ENCODE measurements around the gene ZCCHC9.

Gene ZCCHC9

GRCh38 chr5:81286059-81286617 is 15.2 kb upstream of the ZCCHC9 start:
- no peak for TF ChIP-seq REST (IDR thresholded peaks at IDR 0.05; ENCODE audit: insufficient read depth in 1 of 2, low read depth in 2 of 2, low read length in 2 of 2)
- TF ChIP-seq SIN3A (IDR thresholded peaks at IDR 0.05; ENCODE audit: borderline replicate concordance, insufficient read depth, low read length), result no peak
- TF ChIP-seq POLR2AphosphoS5 (IDR thresholded peaks at IDR 0.05; ENCODE audit: low read depth, low read length), result no peak
- no peak for TF ChIP-seq FOXP2 (optimal IDR thresholded peaks at IDR 0.05; ENCODE audit: borderline replicate concordance, extremely low read depth, extremely low read length, insufficient read depth)
- no peak for TF ChIP-seq TAF1 (IDR thresholded peaks at IDR 0.05; ENCODE audit: borderline replicate concordance, insufficient read depth, low read length)

GRCh38 chr5:81288021-81288433 is 13.4 kb upstream of the ZCCHC9 start:
- no peak for TF ChIP-seq REST (IDR thresholded peaks at IDR 0.05; ENCODE audit: insufficient read depth in 1 of 2, low read depth in 2 of 2, low read length in 2 of 2)
- no peak for TF ChIP-seq POLR2AphosphoS5 (IDR thresholded peaks at IDR 0.05; ENCODE audit: low read depth, low read length)
- TF ChIP-seq SIN3A (IDR thresholded peaks at IDR 0.05; ENCODE audit: borderline replicate concordance, insufficient read depth, low read length), result no peak
- TF ChIP-seq FOXP2 (optimal IDR thresholded peaks at IDR 0.05; ENCODE audit: borderline replicate concordance, extremely low read depth, extremely low read length, insufficient read depth), result no peak
- TF ChIP-seq TAF1 (IDR thresholded peaks at IDR 0.05; ENCODE audit: borderline replicate concordance, insufficient read depth, low read length), result no peak

- TF ChIP-seq REST (IDR thresholded peaks at IDR 0.05; ENCODE audit: insufficient read depth in 1 of 2, low read depth in 2 of 2, low read length in 2 of 2), result no peak
- TF ChIP-seq SIN3A (IDR thresholded peaks at IDR 0.05; ENCODE audit: borderline replicate concordance, insufficient read depth, low read length), result no peak
- no peak for TF ChIP-seq FOXP2 (optimal IDR thresholded peaks at IDR 0.05; ENCODE audit: borderline replicate concordance, extremely low read depth, extremely low read length, insufficient read depth)
- no peak for TF ChIP-seq TAF1 (IDR thresholded peaks at IDR 0.05; ENCODE audit: borderline replicate concordance, insufficient read depth, low read length)
Measured at GRCh38 chr5:81290146-81290545, 11.2 kb upstream of the ZCCHC9 start.

GRCh38 chr5:81292130-81292529 is 9.3 kb upstream of the ZCCHC9 start:
- no peak for TF ChIP-seq POLR2AphosphoS5 (IDR thresholded peaks at IDR 0.05; ENCODE audit: low read depth, low read length)
- TF ChIP-seq REST (IDR thresholded peaks at IDR 0.05; ENCODE audit: insufficient read depth in 1 of 2, low read depth in 2 of 2, low read length in 2 of 2), result no peak
- no peak for TF ChIP-seq FOXP2 (optimal IDR thresholded peaks at IDR 0.05; ENCODE audit: borderline replicate concordance, extremely low read depth, extremely low read length, insufficient read depth)
- no peak for TF ChIP-seq TAF1 (IDR thresholded peaks at IDR 0.05; ENCODE audit: borderline replicate concordance, insufficient read depth, low read length)
- TF ChIP-seq SIN3A (IDR thresholded peaks at IDR 0.05; ENCODE audit: borderline replicate concordance, insufficient read depth, low read length), result no peak

- TF ChIP-seq REST (IDR thresholded peaks at IDR 0.05; ENCODE audit: insufficient read depth in 1 of 2, low read depth in 2 of 2, low read length in 2 of 2) (no peak), TAF1 (IDR thresholded peaks at IDR 0.05; ENCODE audit: borderline replicate concordance, insufficient read depth, low read length) (no peak), POLR2AphosphoS5 (IDR thresholded peaks at IDR 0.05; ENCODE audit: low read depth, low read length) (no peak), SIN3A (IDR thresholded peaks at IDR 0.05; ENCODE audit: borderline replicate concordance, insufficient read depth, low read length) (no peak), FOXP2 (optimal IDR thresholded peaks at IDR 0.05; ENCODE audit: borderline replicate concordance, extremely low read depth, extremely low read length, insufficient read depth) (no peak)
Measured at GRCh38 chr5:81297531-81297930, 3.9 kb upstream of the ZCCHC9 start.

All from PFSK-1 (cell line).